Endothelial cell (in vitro differentiated cells): ENCODE data around the gene RABEP2. TPM values are rescaled to one million over a fixed set of nuclear protein-coding genes. Genes with fewer than 3 reads are reported as not detected.

Experiments
- DNase-seq: peaks from one replicate; pipeline ENCODE4 v3.0.0; 2021; ENCODE audit warnings: low spot score
- H3K27ac Mint-ChIP-seq: one replicate; pipeline ENCODE4 v1.8.0; 2021; ENCODE audit warnings: mixed read lengths, inconsistent platforms; ENCODE audit not compliant: unreplicated experiment
- H3K27me3 Mint-ChIP-seq: one replicate; pipeline ENCODE4 v1.8.0; 2021; ENCODE audit warnings: mild to moderate bottlenecking, moderate library complexity, mixed read lengths, inconsistent platforms; ENCODE audit not compliant: unreplicated experiment
- H3K36me3 Mint-ChIP-seq: one replicate; pipeline ENCODE4 v1.8.0; 2021; ENCODE audit warnings: mild to moderate bottlenecking, low read depth, mixed read lengths, inconsistent platforms; ENCODE audit not compliant: unreplicated experiment
- H3K4me1 Mint-ChIP-seq: one replicate; pipeline ENCODE4 v1.8.0; 2021; ENCODE audit warnings: mild to moderate bottlenecking, mixed read lengths, inconsistent platforms; ENCODE audit not compliant: unreplicated experiment
- H3K4me3 Mint-ChIP-seq: one replicate; pipeline ENCODE4 v1.8.0; 2021; ENCODE audit warnings: mild to moderate bottlenecking, mixed read lengths, inconsistent platforms; ENCODE audit not compliant: unreplicated experiment
- H3K9me3 Mint-ChIP-seq: one replicate; pipeline ENCODE4 v1.8.0; 2021; ENCODE audit warnings: mixed read lengths, inconsistent platforms; ENCODE audit not compliant: unreplicated experiment
- CTCF ChIP-seq: fragments of 200-600 bp; sonication (generic); IDR thresholded peaks from one replicate; pipeline ENCODE4 v1.5.0; 2021; ENCODE audit warnings: antibody characterized with exemption; ENCODE audit not compliant: unreplicated experiment
- total RNA-seq: library from RNA; stranded (reverse); fragmentation: NEBNext Ultra II Directional; extraction: Animal tissue kit (Norgen Biotek cat#: 25700); gene quantifications from one replicate; pipeline ENCODE4 v1.2.1, GENCODE V29; 2021; ENCODE audit not compliant: unreplicated experiment

RABEP2 gene
- total RNA-seq, 1 donor from 2014 or later, result 16.0 TPM

GRCh38 chr16:28910086-28911031, 14.7 kb downstream of the RABEP2 start:
- no peak for TF ChIP-seq CTCF
- H3K36me3 Mint-ChIP-seq, result peaks cover 13% of the 10 kb centered on the region
- DNase-seq, result no peak
- peaks cover 2% of the 10 kb centered on the region for H3K27me3 Mint-ChIP-seq
- no peak overlapping the region for H3K27ac Mint-ChIP-seq
- no peaks in the 10 kb centered on the region for H3K9me3 Mint-ChIP-seq
- H3K4me1 Mint-ChIP-seq, result no peaks in the 10 kb centered on the region
- no peak overlapping the region for H3K4me3 Mint-ChIP-seq

GRCh38 chr16:28905800-28906372, 19.2 kb downstream of the RABEP2 start:
- Mint-ChIP-seq H3K9me3 (no peaks in the 10 kb centered on the region), H3K27me3 (peaks cover 1% of the 10 kb centered on the region), H3K4me3 (no peak overlapping the region), H3K4me1 (no peaks in the 10 kb centered on the region), H3K36me3 (no peaks in the 10 kb centered on the region), H3K27ac (no peak overlapping the region)
- no peak for DNase-seq
- no peak for TF ChIP-seq CTCF

GRCh38 chr16:28905229-28905754, 19.7 kb downstream of the RABEP2 start:
- H3K27me3 Mint-ChIP-seq, result peaks cover 1% of the 10 kb centered on the region
- no peak for TF ChIP-seq CTCF
- H3K4me1 Mint-ChIP-seq, result no peaks in the 10 kb centered on the region
- no peak overlapping the region for H3K4me3 Mint-ChIP-seq
- no peaks in the 10 kb centered on the region for H3K9me3 Mint-ChIP-seq
- no peaks in the 10 kb centered on the region for H3K36me3 Mint-ChIP-seq
- DNase-seq, result no peak
- no peak overlapping the region for H3K27ac Mint-ChIP-seq

- Mint-ChIP-seq H3K36me3 (no peaks in the 10 kb centered on the region), H3K4me3 (no peak overlapping the region), H3K4me1 (no peaks in the 10 kb centered on the region), H3K27me3 (peaks cover 1% of the 10 kb centered on the region), H3K27ac (no peak overlapping the region), H3K9me3 (no peaks in the 10 kb centered on the region)
- DNase-seq, result no peak
- no peak for TF ChIP-seq CTCF
Observed at GRCh38 chr16:28904828-28905227, 20.2 kb downstream of the RABEP2 start.

- Mint-ChIP-seq H3K27ac (no peak overlapping the region), H3K36me3 (no peaks in the 10 kb centered on the region), H3K4me1 (no peaks in the 10 kb centered on the region), H3K9me3 (no peaks in the 10 kb centered on the region), H3K4me3 (no peak overlapping the region), H3K27me3 (peaks cover 1% of the 10 kb centered on the region)
- TF ChIP-seq CTCF, result no peak
- DNase-seq, result no peak
Observed at GRCh38 chr16:28904363-28904762, 20.7 kb downstream of the RABEP2 start.
